Endodermal cell (in vitro differentiated cells): Measurements from ENCODE around the gene SUPT6H. TPM values are rescaled to one million over a fixed set of nuclear protein-coding genes. Genes with fewer than 3 reads are reported as not detected.
"Not testable (repeated sequence)": the region's sequence is repeated elsewhere in the genome, so short reads cannot be mapped to it uniquely, and the experiment has no call there.

Source experiments
- DNase-seq: peaks from one replicate; pipeline ENCODE4 v3.0.0-alpha.2; 2017
- H3K27ac ChIP-seq: 2 replicates; pipeline ENCODE4 v1.5.1; 2013; ENCODE audit warnings: mild to moderate bottlenecking, low read depth, low read length, moderate library complexity
- H3K27me3 ChIP-seq: 2 replicates; pipeline ENCODE4 v1.6.1; 2013; ENCODE audit warnings: mild to moderate bottlenecking, low read length, moderate library complexity; ENCODE audit not compliant: insufficient read depth, control insufficient read depth, poor library complexity, severe bottlenecking
- H3K36me3 ChIP-seq: 2 replicates; pipeline ENCODE4 v1.7.0; 2013; ENCODE audit warnings: mild to moderate bottlenecking, low read length, moderate library complexity; ENCODE audit not compliant: control insufficient read depth, insufficient read depth
- H3K4me1 ChIP-seq: one replicate; pipeline ENCODE4 v1.7.0; 2013; ENCODE audit warnings: low read length; ENCODE audit not compliant: control insufficient read depth, insufficient read depth
- H3K4me3 ChIP-seq: 2 replicates; pipeline ENCODE4 v1.5.1; 2013; ENCODE audit warnings: mild to moderate bottlenecking, low read length, moderate library complexity
- H3K9ac ChIP-seq: 2 replicates; pipeline ENCODE4 v1.6.1; 2013; ENCODE audit warnings: mild to moderate bottlenecking, low read length, moderate library complexity; ENCODE audit not compliant: poor library complexity, severe bottlenecking; ENCODE audit errors: extremely low read depth
- H3K9me3 ChIP-seq: 2 replicates; pipeline ENCODE4 v1.6.1; 2013; ENCODE audit warnings: mild to moderate bottlenecking, low read length, moderate library complexity; ENCODE audit not compliant: control insufficient read depth
- H3K27ac Mint-ChIP-seq: 2 replicates; pipeline ENCODE4 v1.8.0; 2020; ENCODE audit warnings: mixed read lengths
- H3K27me3 Mint-ChIP-seq: 2 replicates; pipeline ENCODE4 v1.8.0; 2021; ENCODE audit warnings: mild to moderate bottlenecking, mixed read lengths; ENCODE audit not compliant: insufficient read depth
- H3K36me3 Mint-ChIP-seq: 2 replicates; pipeline ENCODE4 v1.8.0; 2020; ENCODE audit warnings: low read depth, mixed read lengths
- H3K4me1 Mint-ChIP-seq: 2 replicates; pipeline ENCODE4 v1.8.0; 2020; ENCODE audit warnings: mixed read lengths
- H3K4me3 Mint-ChIP-seq: 2 replicates; pipeline ENCODE4 v1.8.0; 2020; ENCODE audit warnings: mild to moderate bottlenecking, moderate library complexity, mixed read lengths
- H3K9me3 Mint-ChIP-seq: 2 replicates; pipeline ENCODE4 v1.8.0; 2020; ENCODE audit warnings: mild to moderate bottlenecking, mixed read lengths
- WGBS, 2 experiments: methylation state at CpG; one replicate each; pipeline versions ENCODE4 v1.1.5 to v1.1.7; 2013; ENCODE audit warnings: missing lambda C conversion rate in 2 of 2, mixed read lengths in 1 of 2; ENCODE audit not compliant: insufficient coverage in 1 of 2, insufficient read length in 1 of 2; 5-methylcytosine and 5-hydroxymethylcytosine counted together
- total RNA-seq, 2 donors: library from RNA; stranded (reverse); fragmentation: NEBNext Ultra II Directional in 1 of 2; extraction: Animal tissue kit (Norgen Biotek cat#: 25700) in 1 of 2; gene quantifications; 2 replicates in 1 of 2; 3 replicates in 1 of 2; pipeline ENCODE4 v1.2.1, GENCODE V29; 2021
- TF ChIP-seq, protein P1 (sequence below): fragments of 200-600 bp; sonication (generic); conservative IDR thresholded peaks from 2 replicates; pipeline ENCODE4 v1.5.0; 2021; ENCODE audit warnings: antibody characterized with exemption, mild to moderate bottlenecking

The SUPT6H gene
- total RNA-seq, 2 donors from 2014 or later, result 54.4 to 72.1 TPM

DNA sequence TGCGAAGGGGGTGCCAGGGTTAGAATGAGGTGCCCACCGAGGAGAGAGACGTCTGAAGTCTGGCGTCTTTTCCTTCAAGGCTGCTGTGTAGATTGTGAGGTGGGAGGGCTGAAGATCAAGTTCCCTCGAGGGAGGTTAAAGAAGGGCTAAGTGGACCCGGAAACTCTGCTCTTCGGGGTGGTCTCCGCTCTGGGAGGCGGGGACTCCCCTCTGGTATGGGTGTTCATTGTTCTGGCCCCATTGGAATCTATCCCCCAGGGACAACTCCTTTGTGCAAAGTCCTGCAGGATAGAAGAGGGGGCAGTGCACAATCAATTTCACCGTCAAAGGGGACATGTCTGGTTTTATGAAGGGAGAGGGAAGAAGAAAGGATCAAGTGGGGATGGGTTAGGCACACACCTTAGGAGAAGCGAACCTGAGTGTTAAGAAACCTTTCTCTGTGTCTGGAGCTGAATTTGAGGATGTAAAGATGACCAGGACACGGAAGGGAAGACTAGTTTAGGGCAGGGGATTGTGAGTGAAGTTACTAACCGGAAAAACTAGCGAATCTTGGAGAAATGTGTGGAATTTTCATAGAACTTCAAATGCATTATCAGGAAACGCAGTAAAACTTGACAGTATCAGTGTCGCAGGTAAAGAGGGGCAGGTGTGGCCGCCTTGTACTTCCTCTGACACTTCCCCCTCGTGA lies 56.5 kb downstream of the SUPT6H start:
- Mint-ChIP-seq H3K4me3 (peak overlapping the region; percentile 99), H3K4me1 (peaks cover 34% of the 10 kb centered on the region), H3K36me3 (peaks cover 54% of the 10 kb centered on the region), H3K27me3 (no peaks in the 10 kb centered on the region), H3K27ac (peak overlapping the region; percentile 94), H3K9me3 (no peaks in the 10 kb centered on the region)
- Histone ChIP-seq H3K4me1 (peaks cover 6% of the 10 kb centered on the region), H3K27me3 (no peaks in the 10 kb centered on the region), H3K4me3 (peak overlapping the region; percentile 97), H3K27ac (peak overlapping the region; percentile 92), H3K9ac (peak overlapping the region; percentile 82), H3K36me3 (peaks cover 52% of the 10 kb centered on the region), H3K9me3 (no peaks in the 10 kb centered on the region)
- WGBS, 2 experiments, result 18 to 21% methylated on average over 14 to 17 of the region's 18 CpGs
- DNase-seq, result no peak
- TF ChIP-seq, protein P1, sequence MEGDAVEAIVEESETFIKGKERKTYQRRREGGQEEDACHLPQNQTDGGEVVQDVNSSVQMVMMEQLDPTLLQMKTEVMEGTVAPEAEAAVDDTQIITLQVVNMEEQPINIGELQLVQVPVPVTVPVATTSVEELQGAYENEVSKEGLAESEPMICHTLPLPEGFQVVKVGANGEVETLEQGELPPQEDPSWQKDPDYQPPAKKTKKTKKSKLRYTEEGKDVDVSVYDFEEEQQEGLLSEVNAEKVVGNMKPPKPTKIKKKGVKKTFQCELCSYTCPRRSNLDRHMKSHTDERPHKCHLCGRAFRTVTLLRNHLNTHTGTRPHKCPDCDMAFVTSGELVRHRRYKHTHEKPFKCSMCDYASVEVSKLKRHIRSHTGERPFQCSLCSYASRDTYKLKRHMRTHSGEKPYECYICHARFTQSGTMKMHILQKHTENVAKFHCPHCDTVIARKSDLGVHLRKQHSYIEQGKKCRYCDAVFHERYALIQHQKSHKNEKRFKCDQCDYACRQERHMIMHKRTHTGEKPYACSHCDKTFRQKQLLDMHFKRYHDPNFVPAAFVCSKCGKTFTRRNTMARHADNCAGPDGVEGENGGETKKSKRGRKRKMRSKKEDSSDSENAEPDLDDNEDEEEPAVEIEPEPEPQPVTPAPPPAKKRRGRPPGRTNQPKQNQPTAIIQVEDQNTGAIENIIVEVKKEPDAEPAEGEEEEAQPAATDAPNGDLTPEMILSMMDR, result no peak

DNA sequence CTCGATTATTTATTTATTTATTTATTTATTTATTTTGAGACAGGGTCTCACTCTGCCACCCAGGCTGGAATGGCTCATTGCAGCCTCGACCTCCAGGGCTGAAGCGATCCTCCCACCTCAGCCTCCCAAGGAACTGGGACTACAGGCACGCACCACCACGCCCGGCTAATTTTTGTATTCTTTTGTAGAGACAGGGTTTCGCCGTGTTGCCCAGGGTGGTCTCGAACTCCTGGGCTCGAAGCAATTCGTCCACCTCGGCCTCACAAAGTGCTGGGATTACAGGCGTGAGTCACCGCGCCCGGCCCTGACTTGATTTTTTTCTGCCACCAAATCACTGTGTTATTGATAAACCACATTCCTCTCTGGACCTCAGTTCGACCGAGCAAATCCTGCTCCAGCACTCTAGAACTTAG lies 57.0 kb downstream of the SUPT6H start:
- peaks cover 36% of the 10 kb centered on the region for H3K4me1 Mint-ChIP-seq
- H3K27me3 Mint-ChIP-seq, result no peaks in the 10 kb centered on the region
- no peaks in the 10 kb centered on the region for H3K9me3 Mint-ChIP-seq
- H3K9ac ChIP-seq, result peak overlapping the region; percentile 93
- peak overlapping the region; percentile 95 for H3K27ac Mint-ChIP-seq
- peak overlapping the region; percentile 87 for H3K27ac ChIP-seq
- peak overlapping the region; percentile 94 for H3K4me3 ChIP-seq
- peaks cover 53% of the 10 kb centered on the region for H3K36me3 ChIP-seq
- H3K36me3 Mint-ChIP-seq, result peaks cover 56% of the 10 kb centered on the region
- 29 to 33% methylated on average over 15 to 17 of the region's 18 CpGs for WGBS, 2 experiments
- DNase-seq, result no peak
- H3K4me1 ChIP-seq, result peaks cover 6% of the 10 kb centered on the region
- H3K27me3 ChIP-seq, result no peaks in the 10 kb centered on the region
- peak overlapping the region; percentile 99 for H3K4me3 Mint-ChIP-seq
- no peaks in the 10 kb centered on the region for H3K9me3 ChIP-seq
- TF ChIP-seq, protein P1, result no peak

DNA sequence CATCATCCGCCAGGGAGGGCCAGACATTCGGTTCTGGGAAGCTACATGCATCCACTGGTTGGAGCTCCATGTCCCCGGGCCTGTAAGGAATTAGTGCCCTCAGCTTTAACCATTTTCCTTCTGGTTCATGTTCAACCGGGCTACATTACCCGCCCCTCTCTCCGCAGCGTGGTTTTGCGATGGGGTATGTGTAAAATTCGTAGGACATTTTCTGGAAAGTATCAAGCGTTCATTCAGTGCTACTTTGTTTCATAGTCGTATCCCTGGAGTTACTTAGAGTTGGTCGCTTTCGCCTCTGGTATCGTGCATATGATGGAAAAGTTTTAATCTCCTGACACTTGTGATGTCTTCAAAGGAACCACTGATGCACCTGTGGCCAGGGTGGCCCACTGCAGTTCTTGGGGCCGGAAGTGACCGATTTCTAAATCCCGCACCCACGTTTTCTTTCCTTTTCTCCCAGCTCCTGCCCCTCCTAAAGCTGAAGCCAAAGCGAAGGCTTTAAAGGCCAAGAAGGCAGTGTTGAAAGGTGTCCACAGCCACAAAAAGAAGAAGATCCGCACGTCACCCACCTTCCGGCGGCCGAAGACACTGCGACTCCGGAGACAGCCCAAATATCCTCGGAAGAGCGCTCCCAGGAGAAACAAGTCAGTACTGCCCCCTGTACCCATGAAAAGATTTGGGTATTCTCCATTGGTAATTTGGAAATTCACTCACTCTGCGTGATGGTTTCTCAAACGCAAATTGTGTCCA lies 58.4 kb downstream of the SUPT6H start:
- Mint-ChIP-seq H3K27me3 (no peaks in the 10 kb centered on the region), H3K36me3 (peaks cover 49% of the 10 kb centered on the region), H3K9me3 (no peaks in the 10 kb centered on the region), H3K4me3 (peak overlapping the region; percentile 99), H3K4me1 (peaks cover 48% of the 10 kb centered on the region), H3K27ac (peak overlapping the region; percentile 95)
- peak overlapping the region; percentile 72 for H3K27ac ChIP-seq
- H3K27me3 ChIP-seq, result no peaks in the 10 kb centered on the region
- H3K9me3 ChIP-seq, result no peaks in the 10 kb centered on the region
- peak overlapping the region; percentile 94 for H3K4me3 ChIP-seq
- TF ChIP-seq, protein P1, result peak; percentile 59
- no peak for DNase-seq
- peaks cover 47% of the 10 kb centered on the region for H3K36me3 ChIP-seq
- H3K4me1 ChIP-seq, result peaks cover 6% of the 10 kb centered on the region
- WGBS, 2 experiments, result 0 to 2% methylated on average over 9 to 28 of the region's 30 CpGs
- H3K9ac ChIP-seq, result peak overlapping the region; percentile 93

DNA sequence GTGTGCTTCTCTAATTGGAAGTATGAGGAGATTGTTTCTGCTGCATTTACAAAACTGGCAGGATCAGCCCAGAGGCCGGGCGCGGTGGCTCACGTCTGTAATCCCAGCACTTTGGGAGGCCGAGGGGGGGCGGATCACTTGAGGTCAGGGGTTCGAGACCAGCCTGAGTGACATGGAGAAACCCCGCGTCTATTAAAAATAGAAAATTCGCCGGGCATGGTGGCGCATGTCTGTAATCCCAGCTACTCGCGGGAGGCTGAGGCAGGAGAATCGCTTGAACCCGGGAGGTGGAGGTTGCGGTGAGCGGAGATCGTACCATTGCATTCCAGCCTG lies 59.0 kb downstream of the SUPT6H start:
- peaks cover 47% of the 10 kb centered on the region for H3K4me1 Mint-ChIP-seq
- Histone ChIP-seq H3K4me3 (peak overlapping the region; percentile 94), H3K36me3 (peaks cover 42% of the 10 kb centered on the region), H3K9ac (peak overlapping the region; percentile 93)
- peak overlapping the region; percentile 99 for H3K4me3 Mint-ChIP-seq
- not testable (repeated sequence) for H3K27ac ChIP-seq, DNase-seq, H3K9me3 Mint-ChIP-seq, H3K27me3 ChIP-seq, H3K4me1 ChIP-seq, H3K9me3 ChIP-seq, H3K27me3 Mint-ChIP-seq
- H3K36me3 Mint-ChIP-seq, result peaks cover 47% of the 10 kb centered on the region
- WGBS, 2 experiments, result 21 to 25% methylated on average over 16 to 19 of the region's 19 CpGs
- peak overlapping the region; percentile 95 for H3K27ac Mint-ChIP-seq
